NCI-H1105 (cell line): ENCODE data around the gene MTG1.
"Not testable (repeated sequence)": the region's sequence is repeated elsewhere in the genome, so short reads cannot be mapped to it uniquely, and the experiment has no call there.

ENCODE experiments used
- DNase-seq: peaks from one replicate; lab custom pipeline; 2025; lab: John Stamatoyannopoulos, UW

MTG1 gene

GRCh38 chr10:133424102-133424501 is 30.1 kb downstream of the MTG1 start:
- DNase-seq, result not testable (repeated sequence)

- not testable (repeated sequence) for DNase-seq
Observed at GRCh38 chr10:133424601-133425000, 30.6 kb downstream of the MTG1 start, which contains the start of gene SPRN. Gene SPRN (minus strand): TSS chr10:133424625. CDS start chr10:133423681, 944 bp downstream.

GRCh38 chr10:133429571-133429970 is 35.6 kb downstream of the MTG1 start:
- not testable (repeated sequence) for DNase-seq

GRCh38 chr10:133431888-133432613 is 38.1 kb downstream of the MTG1 start:
- not testable (repeated sequence) for DNase-seq

DNA sequence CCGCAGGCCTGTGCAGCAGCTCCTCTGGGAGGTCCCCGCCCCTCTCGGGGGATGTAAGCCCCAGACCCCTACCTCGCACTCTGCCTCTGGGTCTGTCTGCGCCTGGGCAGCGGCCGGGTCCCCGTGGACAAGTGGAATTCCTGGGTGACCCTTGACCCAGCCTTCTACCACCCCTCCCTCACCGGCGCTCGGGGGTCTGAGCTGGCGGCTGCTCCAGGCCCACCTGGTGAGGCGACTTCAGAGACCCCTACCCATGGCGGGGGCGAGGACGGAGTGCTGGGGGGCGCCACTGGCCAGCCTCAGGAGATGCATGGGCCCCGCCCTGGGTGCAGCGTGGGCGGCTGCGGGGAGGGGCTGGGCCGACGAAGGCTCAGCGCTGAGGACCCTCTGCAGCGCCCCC is 38.8 kb downstream of the MTG1 start:
- DNase-seq, result not testable (repeated sequence)

GRCh38 chr10:133438711-133439273 is 44.8 kb downstream of the MTG1 start:
- DNase-seq, result no peak

DNA sequence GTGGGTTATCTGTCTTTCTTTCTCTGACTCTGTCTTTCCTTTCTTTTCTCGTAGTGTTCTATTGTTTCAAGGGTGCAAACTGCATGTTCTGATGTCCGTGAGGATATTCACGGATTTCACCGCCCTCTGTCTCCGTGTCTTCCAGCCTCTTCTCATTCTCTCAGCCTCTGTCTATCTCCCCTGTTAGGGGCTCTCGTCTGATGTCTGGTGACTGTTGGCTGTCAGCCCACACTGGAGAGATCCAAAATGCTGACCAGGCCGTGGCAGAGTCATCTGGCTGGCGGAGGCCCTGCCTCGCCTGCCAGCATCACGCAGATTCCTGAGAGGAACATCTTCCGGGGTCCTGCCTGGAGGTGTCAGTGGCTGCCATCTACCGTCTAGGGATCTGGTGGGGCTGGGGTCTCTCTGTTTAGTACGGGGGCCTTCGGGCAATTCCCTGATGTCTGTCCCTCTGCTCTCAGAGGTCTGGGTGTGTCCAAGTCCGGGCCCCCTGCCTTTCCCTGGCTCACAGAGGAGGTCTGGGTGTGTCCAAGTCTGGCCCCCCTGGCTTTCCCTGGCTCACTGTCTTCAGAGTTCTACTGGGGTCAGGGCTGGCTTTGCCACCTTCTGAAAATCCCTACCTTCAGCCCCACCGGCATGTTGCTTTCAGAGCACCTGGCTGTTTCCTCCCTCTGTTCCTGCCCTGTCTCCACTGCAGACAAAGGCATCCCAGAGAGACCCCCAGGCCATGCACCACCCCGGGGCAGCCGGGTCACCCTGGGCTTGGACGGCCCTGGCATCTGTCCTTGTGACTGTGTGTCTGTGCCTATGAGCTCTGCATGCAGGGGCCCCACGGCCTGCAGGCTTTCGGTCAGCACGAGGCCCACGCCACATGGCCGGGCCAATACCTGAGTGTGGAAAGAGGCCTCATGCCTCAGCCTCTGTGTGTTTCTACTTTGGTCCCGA is 45.8 kb downstream of the MTG1 start:
- DNase-seq, result no peak

DNA sequence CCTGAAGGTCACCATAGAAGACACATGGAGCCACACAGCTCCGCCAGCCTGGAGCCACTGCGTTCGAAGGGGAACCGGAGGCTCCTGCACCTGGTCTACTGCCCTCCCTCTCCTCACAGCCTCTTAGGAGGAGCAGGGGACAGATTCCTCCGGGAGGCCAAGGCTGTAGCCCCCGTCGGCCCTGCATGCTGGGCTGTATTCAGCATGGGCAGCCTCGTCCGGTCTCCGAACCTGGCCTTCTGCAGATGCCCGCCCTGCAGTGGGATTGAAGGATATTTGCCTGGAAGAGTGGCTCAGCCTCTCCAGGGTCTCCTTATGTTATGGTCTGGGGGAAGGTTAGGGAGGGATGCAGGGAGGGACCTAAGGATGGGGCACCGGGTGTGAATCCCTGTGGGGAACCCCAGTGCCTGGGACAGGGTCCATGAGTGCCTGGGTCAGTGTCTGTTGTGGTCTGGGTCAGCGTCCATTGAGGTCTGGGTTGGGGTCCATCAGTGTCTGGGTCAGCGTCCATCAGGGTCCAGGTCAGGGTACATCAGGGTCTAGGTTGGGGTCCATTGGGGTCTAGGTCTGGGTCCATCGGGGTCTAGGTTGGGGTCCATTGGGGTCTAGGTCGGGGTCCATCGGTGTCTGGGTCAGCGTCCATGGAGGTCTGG is 46.8 kb downstream of the MTG1 start:
- DNase-seq, result no peak

DNA sequence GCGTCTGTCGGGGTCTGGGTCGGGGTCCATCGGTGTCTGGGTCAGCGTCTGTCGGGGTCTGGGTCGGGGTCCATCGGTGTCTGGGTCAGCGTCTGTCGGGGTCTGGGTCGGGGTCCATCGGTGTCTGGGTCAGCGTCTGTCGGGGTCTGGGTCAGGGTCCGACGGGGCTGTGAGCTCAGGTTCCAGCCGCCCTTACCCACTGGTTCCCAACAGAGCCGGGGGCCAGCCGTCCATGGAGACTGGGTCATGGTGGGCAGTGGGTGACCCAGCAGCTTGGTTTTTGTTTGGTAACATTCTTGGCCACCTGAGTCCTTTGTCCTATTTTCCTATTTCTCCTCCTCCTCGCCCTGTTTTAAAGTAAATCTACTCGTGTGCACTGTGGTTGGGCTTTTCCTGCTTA is 47.4 kb downstream of the MTG1 start:
- DNase-seq, result not testable (repeated sequence)

GRCh38 chr10:133441780-133442179 is 47.8 kb downstream of the MTG1 start:
- DNase-seq, result no peak

- no peak for DNase-seq
Observed at GRCh38 chr10:133442191-133442966, 48.4 kb downstream of the MTG1 start.

GRCh38 chr10:133442967-133443924 is 49.3 kb downstream of the MTG1 start:
- DNase-seq, result no peak

DNA sequence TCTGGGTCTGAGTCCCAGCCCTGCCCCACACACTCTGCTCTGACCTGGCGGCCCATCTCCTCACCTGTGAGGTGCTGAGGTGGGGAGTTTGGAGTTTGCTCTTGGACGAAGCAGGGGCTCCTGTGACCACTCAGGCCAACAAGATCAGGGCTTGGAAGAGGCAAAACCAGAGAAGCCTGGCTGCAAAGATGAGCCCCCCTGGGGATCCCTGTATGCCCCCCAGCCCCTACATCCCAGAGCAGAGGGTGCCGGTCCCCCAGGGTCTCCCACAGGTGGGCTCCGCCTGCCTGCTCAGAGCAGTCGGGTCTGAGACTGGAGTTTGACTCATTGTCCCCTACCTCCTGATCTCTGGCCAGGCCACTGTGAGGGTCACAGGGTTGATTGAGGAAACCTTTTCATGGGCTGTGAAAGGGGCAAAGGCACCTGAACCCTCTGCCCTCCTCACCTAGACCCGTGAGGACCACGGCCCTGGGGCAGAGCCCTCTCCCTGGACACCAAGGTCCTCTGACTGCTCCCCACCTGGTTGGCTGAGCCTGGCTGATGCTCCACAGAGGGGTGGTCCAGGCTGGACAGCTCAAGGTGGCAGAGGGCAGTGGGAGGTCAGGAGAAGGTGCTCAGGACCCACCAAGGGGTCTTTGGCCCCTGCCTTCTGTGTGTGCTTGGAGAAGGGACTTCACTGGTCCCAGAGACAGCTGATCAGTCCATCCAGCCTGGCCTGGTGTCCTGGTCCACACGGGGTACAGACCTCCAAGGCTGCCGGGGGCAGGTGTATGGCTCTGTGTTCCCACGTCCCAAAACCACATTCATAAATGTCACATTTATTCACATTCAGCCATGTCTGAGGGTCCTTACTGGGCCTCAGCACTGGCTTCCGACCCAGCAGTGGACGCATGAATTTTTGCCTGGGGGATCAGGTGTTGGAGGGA is 50.6 kb downstream of the MTG1 start:
- DNase-seq, result no peak

- DNase-seq, result no peak
Observed at GRCh38 chr10:133445268-133445732, 51.3 kb downstream of the MTG1 start.

DNA sequence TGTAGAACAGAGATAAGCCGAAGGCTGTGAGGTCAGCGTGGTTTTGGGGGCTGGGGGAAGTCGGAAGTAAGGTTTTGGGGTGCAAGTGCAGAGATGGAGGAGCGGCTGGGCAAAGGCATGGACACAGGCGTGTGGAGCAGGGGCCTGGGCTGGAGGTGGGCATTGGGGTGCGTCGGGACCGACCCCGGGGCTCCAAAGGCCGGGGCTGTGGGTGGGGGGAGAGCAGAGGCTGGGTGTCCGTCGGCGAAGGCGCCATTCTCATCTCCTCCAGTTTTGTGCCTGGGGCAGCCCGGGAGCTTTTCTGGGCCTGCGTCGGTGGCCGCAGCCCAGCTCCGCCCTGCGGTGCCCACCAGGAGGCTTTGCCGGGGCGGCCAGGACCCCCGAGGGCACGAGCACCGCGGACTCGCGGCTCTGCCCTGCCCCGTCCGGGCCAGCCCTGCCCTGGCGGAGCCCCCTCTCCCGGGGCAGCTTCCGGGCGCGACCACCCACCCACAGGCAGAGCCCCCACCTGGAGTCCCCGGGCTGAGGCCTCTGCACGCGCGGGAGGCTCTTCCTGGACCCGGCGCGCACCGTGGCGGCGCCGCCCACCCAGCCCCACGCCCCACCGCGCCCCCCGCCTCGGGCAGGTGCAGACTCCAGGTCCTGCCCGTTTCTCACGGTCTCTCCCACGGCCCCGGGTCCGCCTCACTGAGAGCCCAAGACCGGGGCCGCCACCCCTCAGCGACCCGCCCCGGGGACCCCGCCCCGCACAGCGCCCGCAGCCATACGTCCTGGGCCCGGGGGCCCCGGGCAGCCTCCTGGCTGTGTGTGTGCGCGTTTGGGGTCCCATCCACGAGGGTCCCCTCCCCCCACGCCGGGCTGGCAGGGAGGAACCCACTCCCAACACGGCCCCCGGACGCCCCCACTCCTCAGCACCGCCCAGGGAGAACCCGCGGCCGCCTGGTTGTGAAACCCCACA is 52.1 kb downstream of the MTG1 start:
- no peak for DNase-seq

GRCh38 chr10:133446979-133447378 is 53.0 kb downstream of the MTG1 start:
- DNase-seq, result no peak

DNA sequence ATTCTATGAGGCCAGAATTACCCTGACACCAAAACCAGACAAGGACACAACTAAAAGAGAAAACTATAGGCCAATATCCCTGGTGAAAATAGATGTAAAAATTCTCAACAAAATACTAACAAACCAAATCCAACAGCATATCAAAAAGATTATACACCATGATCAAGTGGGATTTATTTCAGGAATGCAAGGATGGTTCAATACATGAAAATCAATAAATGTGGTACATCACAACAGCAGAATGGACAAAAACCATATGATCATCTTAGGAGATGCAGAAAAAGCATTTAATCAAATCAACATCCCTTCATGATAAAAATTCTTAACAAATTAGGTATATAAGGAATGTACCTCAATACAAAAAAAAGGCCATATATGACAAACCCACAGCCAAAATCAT is 54.2 kb downstream of the MTG1 start:
- DNase-seq, result no peak

DNA sequence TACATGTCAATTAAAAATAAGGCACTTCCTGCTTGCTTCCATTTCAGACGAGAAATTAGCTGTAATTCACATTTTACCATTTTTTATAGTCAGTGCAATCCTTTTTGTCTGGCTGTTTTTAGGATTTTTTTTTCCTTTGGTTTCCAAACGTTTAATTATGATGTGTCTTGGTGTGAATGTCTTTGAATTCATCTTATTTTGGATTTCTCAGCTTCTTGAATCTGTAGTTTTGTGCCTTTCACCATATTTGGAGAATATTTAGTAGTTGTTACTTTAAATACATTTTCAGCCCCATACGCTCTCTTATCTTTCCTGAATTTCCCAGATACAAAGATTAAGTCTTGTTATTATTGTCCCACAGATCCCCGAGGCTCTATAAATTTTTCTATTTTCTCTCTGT is 57.4 kb downstream of the MTG1 start:
- DNase-seq, result no peak
